ENCODE data around the gene KLHL29.

KLHL29 gene

GRCh38 chr2:23536326-23536725, 151.3 kb downstream of the KLHL29 start:
- no peak for DNase-seq

- no peak for DNase-seq
Measured at GRCh38 chr2:23537991-23538390, 153.0 kb downstream of the KLHL29 start.

GRCh38 chr2:23538566-23538965, 153.6 kb downstream of the KLHL29 start:
- DNase-seq: no peak

- DNase-seq: no peak
Measured at GRCh38 chr2:23540804-23541360, 155.9 kb downstream of the KLHL29 start.

GRCh38 chr2:23541503-23542229, 156.7 kb downstream of the KLHL29 start:
- DNase-seq: no peak

- DNase-seq: no peak
Measured at GRCh38 chr2:23542230-23542789, 157.3 kb downstream of the KLHL29 start.

- no peak for DNase-seq
Measured at GRCh38 chr2:23543302-23543701, 158.3 kb downstream of the KLHL29 start.

- no peak for DNase-seq
Measured at GRCh38 chr2:23543728-23544127, 158.7 kb downstream of the KLHL29 start.

- DNase-seq: no peak
Measured at GRCh38 chr2:23544589-23545295, 159.8 kb downstream of the KLHL29 start.

GRCh38 chr2:23545396-23545795, 160.4 kb downstream of the KLHL29 start:
- DNase-seq: no peak

GRCh38 chr2:23545811-23546210, 160.8 kb downstream of the KLHL29 start:
- no peak for DNase-seq

GRCh38 chr2:23546913-23547312, 161.9 kb downstream of the KLHL29 start:
- no peak for DNase-seq

- DNase-seq: no peak
Measured at GRCh38 chr2:23547725-23548124, 162.7 kb downstream of the KLHL29 start.

- no peak for DNase-seq
Measured at GRCh38 chr2:23548143-23548769, 163.3 kb downstream of the KLHL29 start.

GRCh38 chr2:23549051-23549450, 164.1 kb downstream of the KLHL29 start:
- no peak for DNase-seq

- DNase-seq: no peak
Measured at GRCh38 chr2:23549821-23550530, 165.0 kb downstream of the KLHL29 start.

- DNase-seq: no peak
Measured at GRCh38 chr2:23550553-23550952, 165.6 kb downstream of the KLHL29 start.

GRCh38 chr2:23551875-23552274, 166.9 kb downstream of the KLHL29 start:
- DNase-seq: no peak

GRCh38 chr2:23553561-23553960, 168.6 kb downstream of the KLHL29 start:
- DNase-seq: no peak

- no peak for DNase-seq
Measured at GRCh38 chr2:23554054-23554697, 169.2 kb downstream of the KLHL29 start.

GRCh38 chr2:23555944-23556343, 171.0 kb downstream of the KLHL29 start:
- no peak for DNase-seq

GRCh38 chr2:23556929-23557328, 171.9 kb downstream of the KLHL29 start:
- DNase-seq: no peak
